Prostate gland (tissue), 2 donors: ENCODE results near the gene BCL11B.

Experiments
- POLR2A ChIP-seq: fragments of 450-650 bp; IDR thresholded peaks from one replicate; pipeline ENCODE4 v1.6.1; 2016; ENCODE audit warnings: antibody characterized with exemption, mild to moderate bottlenecking
- POLR2AphosphoS5 ChIP-seq: sonication (generic); formaldehyde crosslinking; IDR thresholded peaks from one replicate; pipeline ENCODE4 v1.6.1; 2017; ENCODE audit warnings: antibody characterized with exemption
- TF ChIP-seq, protein P1 (sequence below), 4 experiments: fragments of 200-600 bp in 2 of 4; fragments of 450-650 bp in 2 of 4; sonication (generic) in 2 of 4; IDR thresholded peaks; 1 replicate in 3 of 4; 2 replicates in 1 of 4; pipeline ENCODE4 v1.5.1; 2016 to 2019; ENCODE audit warnings: antibody characterized with exemption in 4 of 4, mild to moderate bottlenecking in 2 of 4, moderate library complexity in 2 of 4

GRCh38 chr14:99278836-99279235 is 6.8 kb upstream of the BCL11B start:
- TF ChIP-seq, protein P1, sequence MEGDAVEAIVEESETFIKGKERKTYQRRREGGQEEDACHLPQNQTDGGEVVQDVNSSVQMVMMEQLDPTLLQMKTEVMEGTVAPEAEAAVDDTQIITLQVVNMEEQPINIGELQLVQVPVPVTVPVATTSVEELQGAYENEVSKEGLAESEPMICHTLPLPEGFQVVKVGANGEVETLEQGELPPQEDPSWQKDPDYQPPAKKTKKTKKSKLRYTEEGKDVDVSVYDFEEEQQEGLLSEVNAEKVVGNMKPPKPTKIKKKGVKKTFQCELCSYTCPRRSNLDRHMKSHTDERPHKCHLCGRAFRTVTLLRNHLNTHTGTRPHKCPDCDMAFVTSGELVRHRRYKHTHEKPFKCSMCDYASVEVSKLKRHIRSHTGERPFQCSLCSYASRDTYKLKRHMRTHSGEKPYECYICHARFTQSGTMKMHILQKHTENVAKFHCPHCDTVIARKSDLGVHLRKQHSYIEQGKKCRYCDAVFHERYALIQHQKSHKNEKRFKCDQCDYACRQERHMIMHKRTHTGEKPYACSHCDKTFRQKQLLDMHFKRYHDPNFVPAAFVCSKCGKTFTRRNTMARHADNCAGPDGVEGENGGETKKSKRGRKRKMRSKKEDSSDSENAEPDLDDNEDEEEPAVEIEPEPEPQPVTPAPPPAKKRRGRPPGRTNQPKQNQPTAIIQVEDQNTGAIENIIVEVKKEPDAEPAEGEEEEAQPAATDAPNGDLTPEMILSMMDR (IDR thresholded peaks at IDR 0.05) = no peak
- TF ChIP-seq POLR2A (no peak), POLR2AphosphoS5 (no peak)
